ENCODE results near the gene NADK2.

The NADK2 gene

DNA sequence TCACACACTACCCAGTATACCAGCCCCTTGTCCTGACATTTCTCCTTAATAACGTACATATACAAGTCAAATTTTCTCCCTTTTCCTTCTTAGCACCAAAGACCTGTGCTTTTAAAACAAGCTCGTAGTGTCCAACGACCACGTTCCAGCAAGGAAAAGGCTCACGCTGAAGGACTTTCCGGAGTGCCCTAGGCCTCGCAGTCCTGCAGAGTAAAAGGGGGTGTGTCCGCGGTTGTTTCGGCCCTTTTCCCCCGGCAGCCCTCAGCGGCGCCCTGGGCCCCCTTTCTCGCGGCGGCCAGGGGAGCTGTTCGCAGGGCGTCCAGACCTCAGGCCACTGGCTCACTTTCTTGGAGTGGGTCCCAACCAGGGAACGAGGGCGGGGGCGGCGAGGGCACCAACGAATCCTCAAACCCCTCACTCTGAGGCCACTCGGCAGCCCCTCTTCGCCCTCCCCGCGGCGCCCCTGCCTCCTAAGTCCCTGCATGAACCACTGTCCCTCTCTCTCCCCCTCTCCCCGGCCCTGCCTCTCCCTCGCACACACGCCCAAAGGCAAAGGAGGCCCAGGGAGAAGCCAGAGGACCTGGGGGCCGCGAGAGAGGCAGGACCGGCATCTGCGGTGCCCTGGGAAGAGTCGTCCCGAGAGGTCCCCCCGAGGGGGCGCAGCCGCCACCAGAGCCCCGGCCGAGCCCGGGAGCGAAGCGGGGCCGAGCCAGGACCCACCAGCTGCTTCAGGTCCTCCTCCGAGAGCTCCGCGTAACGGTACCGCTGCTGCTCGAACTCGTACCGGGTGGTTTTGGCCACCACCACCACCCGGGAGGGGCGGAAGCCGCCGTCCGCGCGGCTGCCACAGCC lies 720 bp downstream of the NADK2 start:
- DNase-seq (peak in 2 of 3 experiments; percentile 3 to 5), ATAC-seq (replicated peaks) (no peak)
- Mint-ChIP-seq H3K4me1 (ENCODE audit: low read depth in 2 of 2) (peaks cover 28 to 40% of the 10 kb centered on the region in 2 donors), H3K36me3 (ENCODE audit: insufficient read depth) (peaks cover 7% of the 10 kb centered on the region), H3K27me3 (no peaks in the 10 kb centered on the region), H3K27ac (peak overlapping the region; percentile 79 to 89), H3K4me3 (peak overlapping the region; percentile 74 to 78), H3K9me3 (no peaks in the 10 kb centered on the region)

DNA sequence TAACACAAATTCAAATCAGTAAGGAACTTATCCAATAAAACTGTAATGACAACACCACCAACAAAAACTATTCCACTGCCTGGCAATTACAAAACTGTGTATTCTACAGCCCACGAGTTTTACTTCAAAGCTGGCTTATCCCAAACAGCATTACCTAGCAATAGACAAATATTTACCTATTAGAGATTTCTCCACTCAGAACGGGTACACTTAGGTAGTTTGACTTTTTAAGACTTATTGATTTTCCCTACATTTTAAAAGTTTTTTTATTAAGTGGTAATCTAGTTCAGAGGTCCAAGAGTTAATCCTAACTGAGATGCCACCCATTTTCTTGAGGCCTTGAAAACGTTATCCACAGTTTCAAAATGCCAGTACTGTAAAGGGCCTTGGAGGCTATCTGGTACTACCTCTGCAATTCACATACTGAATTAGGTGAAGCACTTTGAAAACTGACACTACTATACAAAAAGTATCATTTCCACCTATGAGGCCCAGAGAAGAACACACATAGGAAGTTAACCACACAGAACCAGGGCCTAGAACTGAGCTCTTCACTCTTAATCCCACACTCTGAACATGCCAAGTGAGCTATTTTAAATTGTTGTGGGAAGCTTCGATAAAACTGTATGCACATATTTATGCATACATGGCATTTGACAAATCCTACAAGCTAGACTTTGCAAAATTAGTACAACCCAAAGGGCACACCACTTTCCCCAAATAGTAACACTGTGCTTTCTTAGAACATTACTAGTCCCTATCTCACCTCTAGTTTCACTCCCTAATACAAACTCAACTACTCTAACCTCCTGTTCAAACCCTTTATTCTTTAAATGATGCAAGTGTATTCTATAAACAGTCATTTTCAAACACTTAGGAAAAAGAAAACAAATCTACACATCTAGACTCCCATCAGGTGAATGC lies 2.1 kb downstream of the NADK2 start:
- H3K36me3 Mint-ChIP-seq (ENCODE audit: insufficient read depth): peaks cover 7% of the 10 kb centered on the region
- H3K4me1 Mint-ChIP-seq (ENCODE audit: low read depth in 2 of 2): peaks cover 28 to 40% of the 10 kb centered on the region in 2 donors
- peak overlapping the region; percentile 79 to 89 for H3K27ac Mint-ChIP-seq
- H3K27me3 Mint-ChIP-seq: no peaks in the 10 kb centered on the region
- DNase-seq: no peak
- no peak for ATAC-seq (replicated peaks)
- peak overlapping the region; percentile 74 to 78 for H3K4me3 Mint-ChIP-seq
- H3K9me3 Mint-ChIP-seq: no peaks in the 10 kb centered on the region

DNA sequence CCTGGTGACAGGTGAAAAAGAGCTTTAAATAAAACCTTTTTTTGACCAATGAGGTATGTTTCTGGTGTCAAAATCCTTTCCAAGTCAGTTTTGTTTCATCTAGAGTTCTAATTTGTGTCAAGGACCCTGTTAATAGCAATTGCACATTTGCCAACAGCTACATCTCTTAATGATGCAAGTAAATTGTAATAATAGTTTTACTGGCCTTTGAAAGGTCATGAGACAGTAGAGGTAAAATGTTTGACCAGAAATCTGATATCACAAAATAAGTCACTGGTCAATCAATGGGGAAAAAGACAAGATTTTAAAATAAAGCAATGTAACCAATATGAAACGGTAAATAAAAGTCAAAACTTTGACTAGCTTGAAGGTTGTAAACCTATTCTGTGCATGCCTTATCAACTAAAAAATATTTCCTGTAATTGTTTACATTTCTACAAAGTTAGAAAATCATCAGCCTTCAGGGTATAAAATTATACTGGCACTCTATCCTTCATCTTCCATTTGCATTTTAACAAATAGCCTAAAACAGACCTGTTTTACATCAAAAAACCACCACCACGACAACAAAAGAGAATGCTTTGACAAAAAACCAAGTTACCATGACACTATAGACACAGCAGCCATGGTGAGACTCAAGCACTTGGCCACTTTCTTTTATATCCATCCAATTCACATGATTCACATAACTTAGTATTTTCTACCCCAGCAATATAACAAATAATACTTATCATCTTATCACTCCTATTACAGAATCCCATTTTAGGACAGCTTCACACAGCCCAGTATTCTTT lies 3.0 kb downstream of the NADK2 start:
- Mint-ChIP-seq H3K9me3 (no peaks in the 10 kb centered on the region), H3K27ac (no peak overlapping the region), H3K27me3 (no peaks in the 10 kb centered on the region), H3K36me3 (ENCODE audit: insufficient read depth) (peaks cover 7% of the 10 kb centered on the region), H3K4me1 (ENCODE audit: low read depth in 2 of 2) (peaks cover 28 to 37% of the 10 kb centered on the region in 2 donors), H3K4me3 (no peak overlapping the region)
- no peak for DNase-seq
- no peak for ATAC-seq (replicated peaks)

DNA sequence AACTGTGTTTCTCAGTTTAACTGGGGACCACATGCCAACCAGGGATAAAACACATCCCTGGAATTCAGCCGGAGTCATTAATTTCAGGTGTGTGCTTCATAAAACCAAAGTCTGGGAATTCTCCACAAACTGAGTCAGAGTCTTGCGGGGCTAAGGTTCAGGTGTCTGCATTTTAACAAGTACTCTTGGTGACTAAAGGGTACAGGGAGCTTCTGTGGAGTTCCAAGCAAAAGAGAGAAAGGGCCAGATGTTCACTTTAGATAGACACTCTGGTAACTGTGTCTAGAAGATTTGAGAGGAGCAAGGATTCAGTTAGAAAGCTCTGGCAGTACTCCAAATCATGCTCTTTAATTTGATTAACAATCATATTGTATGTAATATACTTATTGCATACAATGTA lies 4.0 kb downstream of the NADK2 start:
- no peak for DNase-seq
- Mint-ChIP-seq H3K27me3 (no peaks in the 10 kb centered on the region), H3K4me1 (ENCODE audit: low read depth in 2 of 2) (peaks cover 25 to 30% of the 10 kb centered on the region in 2 donors), H3K27ac (no peak overlapping the region), H3K4me3 (no peak overlapping the region), H3K9me3 (no peaks in the 10 kb centered on the region), H3K36me3 (ENCODE audit: insufficient read depth) (peaks cover 7% of the 10 kb centered on the region)
- ATAC-seq (replicated peaks): no peak

DNA sequence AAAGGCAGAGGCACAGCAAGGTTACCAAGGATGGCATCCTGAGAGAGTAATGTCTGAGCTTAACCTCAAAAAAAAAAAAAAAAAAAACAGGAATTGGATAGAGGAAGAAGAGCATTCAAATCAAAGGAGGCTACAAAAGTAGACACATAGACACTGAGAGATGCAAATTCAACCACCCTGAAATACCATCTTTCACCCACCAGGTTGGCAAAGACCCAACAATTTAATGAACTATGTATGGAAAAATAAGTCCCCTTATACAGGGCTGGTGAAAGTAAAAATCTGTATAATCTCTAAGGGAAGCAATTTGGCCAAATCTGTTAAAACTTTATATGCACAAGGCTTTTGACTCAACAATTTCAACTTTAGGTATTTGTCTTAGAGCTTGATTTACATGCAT lies 4.9 kb downstream of the NADK2 start:
- Mint-ChIP-seq H3K4me3 (no peak overlapping the region), H3K9me3 (no peaks in the 10 kb centered on the region), H3K36me3 (ENCODE audit: insufficient read depth) (peaks cover 2% of the 10 kb centered on the region), H3K27me3 (no peaks in the 10 kb centered on the region), H3K27ac (peak overlapping the region in 1 of 2 donors; percentile 33), H3K4me1 (ENCODE audit: low read depth in 2 of 2) (peaks cover 18 to 22% of the 10 kb centered on the region in 2 donors)
- no peak for DNase-seq
- ATAC-seq (replicated peaks): no peak

GRCh38 chr5:36232533-36232932 lies 9.2 kb downstream of the NADK2 start:
- Mint-ChIP-seq H3K4me3 (no peak overlapping the region), H3K9me3 (no peaks in the 10 kb centered on the region)
- no peak for DNase-seq

GRCh38 chr5:36230151-36230790 lies 11.5 kb downstream of the NADK2 start:
- ATAC-seq (replicated peaks) (no peak), DNase-seq (no peak)
- Mint-ChIP-seq H3K36me3 (ENCODE audit: insufficient read depth) (no peaks in the 10 kb centered on the region), H3K27ac (no peak overlapping the region), H3K27me3 (no peaks in the 10 kb centered on the region), H3K9me3 (no peaks in the 10 kb centered on the region), H3K4me1 (ENCODE audit: low read depth in 2 of 2) (peaks cover 3 to 10% of the 10 kb centered on the region in 2 donors), H3K4me3 (no peak overlapping the region)

More at GRCh38 chr5:36232533-36232932, 9.2 kb downstream of the NADK2 start:
- Mint-ChIP-seq H3K27me3 (no peaks in the 10 kb centered on the region), H3K27ac (no peak overlapping the region), H3K4me1 (ENCODE audit: low read depth in 2 of 2) (peaks cover 5 to 10% of the 10 kb centered on the region in 2 donors), H3K36me3 (ENCODE audit: insufficient read depth) (no peaks in the 10 kb centered on the region)
- no peak for ATAC-seq (replicated peaks)

DNA sequence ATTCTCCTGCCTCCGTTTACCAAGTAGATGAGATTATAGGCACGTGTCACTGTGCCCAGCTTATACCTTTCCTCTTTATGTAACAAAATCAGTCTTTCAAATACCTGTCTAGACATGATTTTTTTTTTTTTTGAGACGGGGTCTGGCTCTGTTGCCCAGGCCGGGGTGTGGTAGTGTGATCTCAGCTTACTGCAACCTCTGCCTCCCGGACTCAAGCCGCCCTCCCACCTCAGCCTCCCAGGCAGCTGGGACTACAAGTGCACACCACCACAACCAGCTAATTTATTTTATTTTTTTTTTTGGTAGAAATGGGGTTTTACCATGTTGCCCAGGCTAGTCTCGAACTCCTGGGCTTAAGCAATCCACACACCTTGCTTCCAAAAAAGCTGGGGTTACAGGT lies 13.2 kb downstream of the NADK2 start:
- no peak for DNase-seq
- H3K9me3 Mint-ChIP-seq: no peaks in the 10 kb centered on the region
- H3K4me3 Mint-ChIP-seq: no peak overlapping the region
- peaks cover 3 to 10% of the 10 kb centered on the region in 2 donors for H3K4me1 Mint-ChIP-seq (ENCODE audit: low read depth in 2 of 2)
- ATAC-seq (replicated peaks): no peak
- H3K36me3 Mint-ChIP-seq (ENCODE audit: insufficient read depth): no peaks in the 10 kb centered on the region
- H3K27me3 Mint-ChIP-seq: no peaks in the 10 kb centered on the region
- no peak overlapping the region for H3K27ac Mint-ChIP-seq

GRCh38 chr5:36227046-36227445 lies 14.7 kb downstream of the NADK2 start:
- Mint-ChIP-seq H3K36me3 (ENCODE audit: insufficient read depth) (no peaks in the 10 kb centered on the region), H3K9me3 (no peaks in the 10 kb centered on the region), H3K27ac (no peak overlapping the region), H3K4me1 (ENCODE audit: low read depth in 2 of 2) (peaks cover 2 to 10% of the 10 kb centered on the region in 2 donors), H3K27me3 (no peaks in the 10 kb centered on the region), H3K4me3 (no peak overlapping the region)
- DNase-seq (no peak), ATAC-seq (replicated peaks) (no peak)

GRCh38 chr5:36222620-36223019 lies 19.1 kb downstream of the NADK2 start:
- no peaks in the 10 kb centered on the region for H3K27me3 Mint-ChIP-seq
- H3K4me1 Mint-ChIP-seq (ENCODE audit: low read depth in 2 of 2): no peaks in the 10 kb centered on the region
- no peaks in the 10 kb centered on the region for H3K9me3 Mint-ChIP-seq
- peaks cover 6% of the 10 kb centered on the region for H3K36me3 Mint-ChIP-seq (ENCODE audit: insufficient read depth)
- no peak overlapping the region for H3K4me3 Mint-ChIP-seq
- ATAC-seq (replicated peaks) (no peak), DNase-seq (no peak)
- H3K27ac Mint-ChIP-seq: no peak overlapping the region

GRCh38 chr5:36217988-36218387 lies 23.7 kb downstream of the NADK2 start:
- no peak overlapping the region for H3K4me3 Mint-ChIP-seq
- H3K27ac Mint-ChIP-seq: no peak overlapping the region
- H3K4me1 Mint-ChIP-seq (ENCODE audit: low read depth in 2 of 2): no peaks in the 10 kb centered on the region
- ATAC-seq (replicated peaks): no peak
- no peak for DNase-seq
- H3K36me3 Mint-ChIP-seq (ENCODE audit: insufficient read depth): peaks cover 6% of the 10 kb centered on the region
- H3K27me3 Mint-ChIP-seq: no peaks in the 10 kb centered on the region
- no peaks in the 10 kb centered on the region for H3K9me3 Mint-ChIP-seq

GRCh38 chr5:36217567-36217966 lies 24.2 kb downstream of the NADK2 start:
- Mint-ChIP-seq H3K27me3 (no peaks in the 10 kb centered on the region), H3K4me3 (no peak overlapping the region), H3K9me3 (no peaks in the 10 kb centered on the region), H3K36me3 (ENCODE audit: insufficient read depth) (peaks cover 6% of the 10 kb centered on the region), H3K27ac (no peak overlapping the region), H3K4me1 (ENCODE audit: low read depth in 2 of 2) (no peaks in the 10 kb centered on the region)
- no peak for ATAC-seq (replicated peaks)
- DNase-seq: no peak

- ATAC-seq (replicated peaks): no peak
- H3K36me3 Mint-ChIP-seq (ENCODE audit: insufficient read depth): peaks cover 14% of the 10 kb centered on the region
- H3K9me3 Mint-ChIP-seq: no peaks in the 10 kb centered on the region
- H3K4me1 Mint-ChIP-seq (ENCODE audit: low read depth in 2 of 2): no peaks in the 10 kb centered on the region
- no peak for DNase-seq
- H3K27ac Mint-ChIP-seq: no peak overlapping the region
- H3K27me3 Mint-ChIP-seq: no peaks in the 10 kb centered on the region
- no peak overlapping the region for H3K4me3 Mint-ChIP-seq
Measured at GRCh38 chr5:36215910-36216309, 25.8 kb downstream of the NADK2 start.

Measured in effector memory CD8-positive, alpha-beta T cell (primary cell).